Breast epithelium (tissue), 4 donors: ENCODE measurements around the gene ENC1. TPM values are rescaled to one million over a fixed set of nuclear protein-coding genes. Genes with fewer than 3 reads are reported as not detected.

Experiments
- DNase-seq, 2 donors: peaks; one replicate each; pipeline ENCODE4 v3.0.0-alpha.2; 2019; ENCODE audit warnings: low spot score in 2 of 2
- H3K27ac ChIP-seq, 2 donors: fragments of 200-600 bp; sonication (generic) in 1 of 2; one replicate each; pipeline ENCODE4 v1.5.1; 2016 to 2019; ENCODE audit warnings: mild to moderate bottlenecking in 1 of 2
- H3K27me3 ChIP-seq, 2 donors: fragments of 200-600 bp; sonication (generic) in 1 of 2; one replicate each; pipeline versions ENCODE4 v1.5.1 to v1.6.0; 2017 to 2019; ENCODE audit warnings: control low read depth in 1 of 2, mild to moderate bottlenecking in 1 of 2
- H3K36me3 ChIP-seq: fragments of 200-600 bp; one replicate; pipeline ENCODE4 v1.5.1; 2019
- H3K4me1 ChIP-seq, 2 donors: fragments of 200-600 bp; sonication (generic); one replicate each; pipeline ENCODE4 v1.5.1; 2016 to 2019; ENCODE audit warnings: control low read depth in 1 of 2
- H3K4me3 ChIP-seq, 3 donors: fragments of 200-600 bp; sonication (generic); 1 replicate in 2 of 3; 2 replicates in 1 of 3; pipeline ENCODE4 v1.5.1; 2016 to 2019; ENCODE audit warnings: mild to moderate bottlenecking in 3 of 3, moderate library complexity in 2 of 3
- H3K9me3 ChIP-seq, 2 donors: fragments of 200-600 bp; sonication (generic) in 1 of 2; one replicate each; pipeline ENCODE4 v1.5.1; 2016 to 2019; ENCODE audit warnings: control low read depth in 1 of 2
- POLR2A ChIP-seq: fragments of 450-650 bp; IDR thresholded peaks from one replicate; pipeline ENCODE4 v1.6.1; 2016; ENCODE audit warnings: antibody characterized with exemption, mild to moderate bottlenecking, moderate library complexity
- POLR2AphosphoS5 ChIP-seq, 3 donors: sonication (generic); formaldehyde crosslinking; IDR thresholded peaks; one replicate each; pipeline ENCODE4 v1.6.1; 2017; ENCODE audit warnings: antibody characterized with exemption in 3 of 3
- intact Hi-C: fragments of 100-400 bp; cut with DNase I; formaldehyde crosslinking; loops from one replicate; pipeline ENCODE4 v1.15.1; 2023; ENCODE audit warnings: low total_unique reads
- total RNA-seq, 3 donors: library from RNA; depleted of rRNA; stranded (reverse); fragments of >200 nt; gene quantifications; one replicate each; pipeline ENCODE4 v1.1.0, GENCODE V29; 2016
- TF ChIP-seq, protein P1 (sequence below), 3 donors: fragments of 450-650 bp; IDR thresholded peaks; one replicate each; pipeline ENCODE4 v1.5.1; 2016 to 2017; ENCODE audit warnings: antibody characterized with exemption in 3 of 3, mild to moderate bottlenecking in 3 of 3, moderate library complexity in 3 of 3

ENC1 gene
- total RNA-seq, 3 donors from 2014 or later = 8.3 to 16.7 (median 13.8) TPM

DNA sequence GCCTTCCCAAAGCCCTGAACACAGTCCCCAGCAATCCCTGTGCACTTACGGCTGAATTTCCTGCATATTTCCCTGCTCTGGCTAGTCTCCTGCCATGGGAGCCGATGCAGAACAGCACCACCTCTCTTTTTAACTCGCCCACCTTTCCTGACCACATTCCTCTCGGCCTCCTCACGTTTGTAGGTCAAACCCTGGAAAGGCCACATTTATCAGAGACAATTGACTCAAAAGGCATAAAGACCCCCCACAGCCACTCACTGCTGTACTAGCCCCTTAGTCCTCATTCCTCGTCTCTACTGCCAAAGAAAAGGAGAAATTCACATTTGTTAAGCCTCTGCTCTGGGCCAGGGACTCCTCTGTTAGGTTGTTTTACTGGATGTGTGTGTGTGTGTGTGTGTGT, 43.6 kb downstream of the ENC1 start:
- H3K4me3 ChIP-seq = no peak overlapping the region
- H3K27me3 ChIP-seq = no peaks in the 10 kb centered on the region
- H3K9me3 ChIP-seq = no peaks in the 10 kb centered on the region
- no peaks in the 10 kb centered on the region for H3K4me1 ChIP-seq
- H3K36me3 ChIP-seq = no peaks in the 10 kb centered on the region
- intact Hi-C loops = no loop called here
- no peak for DNase-seq
- H3K27ac ChIP-seq = no peak overlapping the region
- TF ChIP-seq, protein P1, sequence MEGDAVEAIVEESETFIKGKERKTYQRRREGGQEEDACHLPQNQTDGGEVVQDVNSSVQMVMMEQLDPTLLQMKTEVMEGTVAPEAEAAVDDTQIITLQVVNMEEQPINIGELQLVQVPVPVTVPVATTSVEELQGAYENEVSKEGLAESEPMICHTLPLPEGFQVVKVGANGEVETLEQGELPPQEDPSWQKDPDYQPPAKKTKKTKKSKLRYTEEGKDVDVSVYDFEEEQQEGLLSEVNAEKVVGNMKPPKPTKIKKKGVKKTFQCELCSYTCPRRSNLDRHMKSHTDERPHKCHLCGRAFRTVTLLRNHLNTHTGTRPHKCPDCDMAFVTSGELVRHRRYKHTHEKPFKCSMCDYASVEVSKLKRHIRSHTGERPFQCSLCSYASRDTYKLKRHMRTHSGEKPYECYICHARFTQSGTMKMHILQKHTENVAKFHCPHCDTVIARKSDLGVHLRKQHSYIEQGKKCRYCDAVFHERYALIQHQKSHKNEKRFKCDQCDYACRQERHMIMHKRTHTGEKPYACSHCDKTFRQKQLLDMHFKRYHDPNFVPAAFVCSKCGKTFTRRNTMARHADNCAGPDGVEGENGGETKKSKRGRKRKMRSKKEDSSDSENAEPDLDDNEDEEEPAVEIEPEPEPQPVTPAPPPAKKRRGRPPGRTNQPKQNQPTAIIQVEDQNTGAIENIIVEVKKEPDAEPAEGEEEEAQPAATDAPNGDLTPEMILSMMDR (IDR thresholded peaks at IDR 0.05) = no peak
- TF ChIP-seq POLR2AphosphoS5 (IDR thresholded peaks at IDR 0.05) = no peak
- TF ChIP-seq POLR2A = no peak

DNA sequence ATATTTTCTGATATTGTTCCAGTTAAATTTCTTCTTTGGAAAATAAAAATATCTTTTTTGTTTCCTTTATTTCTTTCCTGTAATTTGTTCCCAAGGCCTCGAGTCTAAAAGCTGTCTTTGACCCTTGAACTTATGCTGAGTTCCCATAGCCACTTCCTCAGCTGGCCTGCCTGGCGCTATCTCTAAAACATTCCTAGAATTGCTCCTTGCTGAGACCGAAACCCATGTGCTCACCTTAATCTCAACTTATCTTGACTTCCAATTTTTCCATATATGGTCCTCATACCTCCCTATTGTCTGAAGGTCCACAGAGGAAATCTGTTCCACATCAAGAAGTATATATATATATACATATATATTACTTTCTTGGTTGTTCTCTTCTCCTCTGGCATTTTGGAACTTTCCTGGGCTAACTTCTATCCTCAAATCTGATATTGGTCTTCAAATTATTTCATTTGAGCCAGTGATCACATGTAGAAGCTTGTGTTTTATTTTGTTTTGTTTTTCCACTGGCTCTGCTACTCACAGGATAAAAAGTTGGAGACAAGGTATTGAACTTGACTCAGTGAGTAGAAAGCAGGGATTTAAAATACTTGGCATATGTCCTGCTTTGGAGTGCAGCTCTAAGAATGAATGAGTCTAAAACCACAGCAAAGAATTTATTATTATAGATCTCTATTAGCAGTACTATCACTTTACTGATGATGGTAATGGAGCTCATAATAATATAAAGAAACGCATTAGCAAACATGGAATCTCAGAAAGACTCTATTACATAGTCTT, 45.2 kb downstream of the ENC1 start:
- DNase-seq = no peak
- Histone ChIP-seq H3K4me3 (no peak overlapping the region), H3K27me3 (no peaks in the 10 kb centered on the region), H3K9me3 (no peaks in the 10 kb centered on the region), H3K36me3 (no peaks in the 10 kb centered on the region), H3K27ac (no peak overlapping the region), H3K4me1 (no peaks in the 10 kb centered on the region)
- no peak for TF ChIP-seq POLR2A
- TF ChIP-seq, protein P1 (IDR thresholded peaks at IDR 0.05) = no peak
- no peak for TF ChIP-seq POLR2AphosphoS5 (IDR thresholded peaks at IDR 0.05)
- intact Hi-C loops = no loop called here

DNA sequence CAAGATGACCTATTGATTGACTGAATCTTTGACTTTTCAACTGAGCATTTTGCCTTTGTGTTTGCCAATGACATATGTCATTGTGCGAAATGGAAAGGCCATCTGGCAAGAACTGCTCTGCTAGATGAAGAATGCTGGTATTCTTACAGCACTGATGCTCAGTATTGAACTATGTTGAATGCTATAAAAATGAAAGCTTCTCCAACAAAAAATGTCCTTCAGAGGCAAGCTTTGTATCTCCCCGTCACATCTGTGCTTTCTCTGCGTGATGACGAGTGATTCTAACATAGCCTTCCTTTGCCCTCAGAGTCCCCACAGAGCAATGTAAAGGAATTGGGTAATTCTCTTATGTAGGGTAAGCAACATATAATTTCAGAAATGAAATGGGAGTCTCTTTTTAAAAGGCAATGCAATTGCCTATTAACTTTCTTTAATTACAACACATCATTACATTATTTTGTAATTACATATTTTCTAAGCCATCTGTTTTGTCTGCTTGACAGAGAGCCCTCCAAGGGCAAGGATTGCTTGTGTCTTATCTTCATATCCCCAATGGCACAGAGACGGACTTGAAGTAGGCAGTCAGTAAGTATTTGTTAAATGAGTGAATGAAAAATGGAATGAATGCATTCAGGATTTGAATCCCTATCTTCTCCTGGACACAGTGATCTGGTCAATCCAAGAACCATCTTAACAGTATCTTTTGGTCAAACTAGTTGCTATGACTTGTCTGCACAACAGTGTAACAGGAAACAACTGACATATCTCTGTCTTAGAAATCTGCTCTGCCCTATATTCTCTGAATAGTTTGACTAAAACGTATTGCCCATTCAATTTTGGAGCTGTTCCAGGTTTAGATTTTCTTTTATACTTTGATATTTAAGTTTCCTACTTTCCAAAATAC, 46.1 kb downstream of the ENC1 start:
- Histone ChIP-seq H3K4me3 (no peak overlapping the region), H3K27ac (no peak overlapping the region), H3K36me3 (no peaks in the 10 kb centered on the region), H3K9me3 (no peaks in the 10 kb centered on the region), H3K4me1 (no peaks in the 10 kb centered on the region), H3K27me3 (no peaks in the 10 kb centered on the region)
- no peak for DNase-seq
- intact Hi-C loops = no loop called here
- TF ChIP-seq POLR2AphosphoS5 (IDR thresholded peaks at IDR 0.05) = no peak
- TF ChIP-seq, protein P1 (IDR thresholded peaks at IDR 0.05) = no peak
- TF ChIP-seq POLR2A = no peak

DNA sequence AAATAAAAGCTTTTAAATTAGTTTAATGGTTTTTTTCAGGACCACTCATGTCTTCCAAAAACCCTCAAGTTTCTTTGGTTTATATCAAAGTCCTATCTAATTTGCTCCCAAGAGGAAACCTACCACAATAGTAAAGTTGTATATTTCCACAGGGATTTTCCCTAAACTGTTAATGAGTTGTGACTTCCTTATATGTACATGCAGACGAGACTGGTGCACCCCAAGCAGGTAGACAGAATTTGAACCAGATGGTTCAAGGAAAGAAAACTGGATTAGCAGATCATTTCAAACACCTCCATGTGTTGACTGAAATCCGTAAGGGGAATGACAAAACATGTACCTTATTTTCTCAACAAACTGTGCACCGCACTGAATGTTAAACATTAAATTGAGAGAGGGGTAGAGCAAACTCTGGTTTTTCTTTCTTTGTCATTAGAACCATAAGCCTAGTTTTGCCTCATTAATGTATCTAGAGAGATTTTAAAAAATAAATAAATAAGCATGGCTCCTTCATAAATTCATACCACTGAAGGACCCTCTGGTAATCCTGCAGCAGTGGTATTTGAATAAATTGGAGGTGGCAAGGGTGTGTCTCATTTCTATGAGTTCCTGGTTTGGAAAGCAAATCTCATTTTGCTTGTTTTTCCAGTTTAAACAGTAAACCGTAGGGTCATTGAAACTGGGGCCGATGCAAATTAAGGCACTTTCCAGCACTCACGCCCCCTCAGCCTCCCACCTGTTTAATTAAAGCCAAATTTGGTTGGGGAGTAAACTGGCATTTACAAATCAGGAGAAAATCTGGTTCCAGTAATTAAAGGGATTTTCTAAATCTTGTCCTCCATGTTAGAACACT, 51.1 kb downstream of the ENC1 start:
- TF ChIP-seq, protein P1 (IDR thresholded peaks at IDR 0.05) = no peak
- no peak for TF ChIP-seq POLR2A
- TF ChIP-seq POLR2AphosphoS5 (IDR thresholded peaks at IDR 0.05) = no peak
- DNase-seq = no peak
- H3K36me3 ChIP-seq = no peaks in the 10 kb centered on the region
- H3K27me3 ChIP-seq = no peaks in the 10 kb centered on the region
- H3K4me1 ChIP-seq = no peaks in the 10 kb centered on the region
- H3K9me3 ChIP-seq = no peaks in the 10 kb centered on the region
- no peak overlapping the region for H3K4me3 ChIP-seq
- intact Hi-C loops = no loop called here
- H3K27ac ChIP-seq = no peak overlapping the region
